IPS-15b (cell line): ENCODE measurements around the gene CHTF8.

ENCODE experiments used
- H3K27me3 ChIP-seq: one replicate; pipeline ENCODE4 v1.6.1; 2013; ENCODE audit warnings: low read length; ENCODE audit not compliant: control insufficient read depth, insufficient read depth
- H3K36me3 ChIP-seq: one replicate; pipeline ENCODE4 v1.6.1; 2013; ENCODE audit warnings: low read length; ENCODE audit not compliant: control insufficient read depth, insufficient read depth
- H3K4me1 ChIP-seq: one replicate; pipeline ENCODE4 v1.6.1; 2013; ENCODE audit warnings: mild to moderate bottlenecking, low read length; ENCODE audit not compliant: control insufficient read depth, insufficient read depth
- H3K4me3 ChIP-seq: one replicate; pipeline ENCODE4 v1.5.1; 2013; ENCODE audit warnings: low read depth, low read length
- H3K9ac ChIP-seq: one replicate; pipeline ENCODE4 v1.6.1; 2013; ENCODE audit warnings: low read depth, mild to moderate bottlenecking, low read length
- H3K9me3 ChIP-seq: one replicate; pipeline ENCODE4 v1.6.1; 2013; ENCODE audit warnings: mild to moderate bottlenecking, low read length; ENCODE audit not compliant: control insufficient read depth, insufficient read depth

The CHTF8 gene

DNA sequence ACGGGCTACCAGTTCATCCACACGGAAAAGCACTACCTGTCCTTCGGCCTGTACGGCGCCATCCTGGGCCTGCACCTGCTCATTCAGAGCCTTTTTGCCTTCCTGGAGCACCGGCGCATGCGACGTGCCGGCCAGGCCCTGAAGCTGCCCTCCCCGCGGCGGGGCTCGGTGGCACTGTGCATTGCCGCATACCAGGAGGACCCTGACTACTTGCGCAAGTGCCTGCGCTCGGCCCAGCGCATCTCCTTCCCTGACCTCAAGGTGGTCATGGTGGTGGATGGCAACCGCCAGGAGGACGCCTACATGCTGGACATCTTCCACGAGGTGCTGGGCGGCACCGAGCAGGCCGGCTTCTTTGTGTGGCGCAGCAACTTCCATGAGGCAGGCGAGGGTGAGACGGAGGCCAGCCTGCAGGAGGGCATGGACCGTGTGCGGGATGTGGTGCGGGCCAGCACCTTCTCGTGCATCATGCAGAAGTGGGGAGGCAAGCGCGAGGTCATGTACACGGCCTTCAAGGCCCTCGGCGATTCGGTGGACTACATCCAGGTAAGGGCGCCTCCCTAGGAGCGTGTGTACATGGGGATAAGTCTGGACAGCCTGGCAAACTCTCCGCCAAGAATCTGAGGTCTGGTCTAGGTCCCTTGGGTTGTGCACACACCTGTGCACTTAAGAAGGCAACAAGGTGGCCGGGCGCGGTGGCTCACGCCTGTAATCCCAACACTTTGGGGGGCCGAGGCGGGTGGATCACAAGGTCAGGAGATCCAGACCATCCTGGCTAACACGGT, 22.7 kb downstream of the CHTF8 start:
- H3K9me3 ChIP-seq = no peaks in the 10 kb centered on the region
- H3K4me3 ChIP-seq = no peak overlapping the region
- peaks cover 44% of the 10 kb centered on the region for H3K36me3 ChIP-seq
- H3K4me1 ChIP-seq = peaks cover 7% of the 10 kb centered on the region
- no peak overlapping the region for H3K9ac ChIP-seq
- no peaks in the 10 kb centered on the region for H3K27me3 ChIP-seq

DNA sequence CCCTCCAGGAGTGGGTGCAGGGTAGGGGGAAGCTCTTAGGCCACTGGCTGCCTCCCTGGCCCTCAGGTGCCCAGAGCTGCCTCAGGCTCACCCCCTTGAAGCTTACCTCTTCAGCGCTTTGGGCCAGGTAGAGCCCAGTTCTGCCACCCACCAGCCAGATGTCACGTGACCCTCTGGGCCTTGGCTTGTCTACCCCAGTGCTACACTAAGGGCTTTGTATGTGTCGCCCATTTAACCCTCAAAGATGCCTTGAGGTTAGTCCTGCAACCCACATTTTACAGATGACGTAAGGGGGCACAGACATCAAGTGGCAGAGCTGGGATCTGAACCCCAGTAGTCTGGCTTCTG, 23.5 kb downstream of the CHTF8 start:
- Histone ChIP-seq H3K4me3 (peak overlapping the region; percentile 5), H3K4me1 (peaks cover 7% of the 10 kb centered on the region), H3K9ac (peak overlapping the region; percentile 13), H3K27me3 (peaks cover under 1% of the 10 kb centered on the region), H3K36me3 (peaks cover 36% of the 10 kb centered on the region), H3K9me3 (no peaks in the 10 kb centered on the region)

DNA sequence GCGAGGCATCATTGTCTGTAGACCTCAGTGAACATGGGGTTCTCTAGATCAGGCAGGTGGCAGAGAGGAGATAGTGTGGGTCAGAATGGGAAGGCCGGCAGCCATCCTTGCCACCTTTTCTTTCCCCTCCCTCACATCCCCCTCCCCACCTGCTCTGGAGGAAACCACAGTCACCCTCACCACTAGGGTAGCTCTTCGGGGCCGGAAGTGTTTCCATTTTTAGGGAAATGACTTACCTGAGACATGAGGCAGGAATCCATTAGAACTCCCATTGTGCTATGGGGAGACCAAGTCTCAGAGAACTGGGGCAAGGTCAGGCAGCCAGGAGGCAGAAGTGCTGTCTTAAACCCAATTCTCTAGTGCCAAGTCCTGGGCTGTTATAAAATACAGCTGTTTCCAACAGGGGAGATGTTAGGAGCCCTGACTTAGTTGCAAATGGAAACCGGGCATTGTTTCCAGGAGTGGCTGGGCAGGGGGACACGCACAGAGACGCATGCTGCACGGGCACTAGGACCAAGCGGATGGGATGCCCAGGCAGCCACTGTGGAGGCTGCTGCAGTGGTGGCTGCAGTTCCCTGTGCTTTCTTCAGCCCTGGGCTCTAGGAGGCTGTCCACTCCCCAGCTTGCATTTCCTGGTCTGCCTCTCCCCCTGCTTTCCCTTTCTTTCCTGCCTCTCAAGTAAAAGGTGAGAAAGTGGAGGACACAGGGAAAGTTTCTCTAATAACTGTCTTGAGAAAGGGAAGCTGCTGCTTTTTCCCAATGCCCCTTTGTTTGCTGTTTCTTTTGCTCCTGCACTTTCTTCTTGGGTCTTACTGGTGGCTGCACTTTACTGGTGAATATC, 24.1 kb downstream of the CHTF8 start:
- peaks cover 30% of the 10 kb centered on the region for H3K36me3 ChIP-seq
- peak overlapping the region; percentile 89 for H3K4me3 ChIP-seq
- H3K4me1 ChIP-seq = peaks cover 7% of the 10 kb centered on the region
- no peaks in the 10 kb centered on the region for H3K9me3 ChIP-seq
- H3K9ac ChIP-seq = peak overlapping the region; percentile 41
- peaks cover 4% of the 10 kb centered on the region for H3K27me3 ChIP-seq

DNA sequence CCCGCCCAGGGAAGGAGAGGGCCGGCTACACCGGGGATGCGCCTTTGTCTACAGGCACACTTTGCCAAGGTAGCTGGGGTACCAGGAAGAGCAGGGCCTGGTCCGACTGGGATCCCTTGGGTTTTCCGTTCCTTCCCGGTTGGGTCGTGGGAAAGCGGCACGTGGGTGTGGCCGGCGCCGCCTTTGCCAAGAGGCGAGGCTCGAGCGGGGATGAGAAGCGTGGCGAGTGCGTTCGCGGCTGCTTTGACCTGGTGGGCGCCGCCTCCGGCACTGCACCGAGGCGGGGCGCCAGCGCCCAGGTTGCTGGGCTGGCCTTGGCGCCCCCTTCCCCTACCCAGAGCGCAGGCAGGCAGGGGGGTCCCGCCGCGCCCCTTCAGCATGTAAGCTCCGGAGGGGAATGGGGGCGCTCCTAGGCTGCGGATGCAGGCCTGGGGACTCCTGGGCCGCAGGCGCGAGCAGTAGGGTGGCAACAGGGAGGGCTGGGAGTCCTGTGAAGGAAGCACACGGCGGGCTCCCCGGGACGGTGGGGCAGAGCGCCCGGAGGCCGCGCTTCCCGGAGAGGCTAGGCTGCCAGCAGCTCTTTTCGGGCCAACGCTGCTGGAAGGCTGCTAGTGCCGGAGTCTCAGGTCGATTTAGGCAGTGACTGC, 24.9 kb downstream of the CHTF8 start:
- Histone ChIP-seq H3K4me3 (peak overlapping the region; percentile 89), H3K36me3 (peaks cover 26% of the 10 kb centered on the region), H3K4me1 (peaks cover 8% of the 10 kb centered on the region), H3K27me3 (peaks cover 4% of the 10 kb centered on the region), H3K9me3 (no peaks in the 10 kb centered on the region), H3K9ac (peak overlapping the region; percentile 41)

DNA sequence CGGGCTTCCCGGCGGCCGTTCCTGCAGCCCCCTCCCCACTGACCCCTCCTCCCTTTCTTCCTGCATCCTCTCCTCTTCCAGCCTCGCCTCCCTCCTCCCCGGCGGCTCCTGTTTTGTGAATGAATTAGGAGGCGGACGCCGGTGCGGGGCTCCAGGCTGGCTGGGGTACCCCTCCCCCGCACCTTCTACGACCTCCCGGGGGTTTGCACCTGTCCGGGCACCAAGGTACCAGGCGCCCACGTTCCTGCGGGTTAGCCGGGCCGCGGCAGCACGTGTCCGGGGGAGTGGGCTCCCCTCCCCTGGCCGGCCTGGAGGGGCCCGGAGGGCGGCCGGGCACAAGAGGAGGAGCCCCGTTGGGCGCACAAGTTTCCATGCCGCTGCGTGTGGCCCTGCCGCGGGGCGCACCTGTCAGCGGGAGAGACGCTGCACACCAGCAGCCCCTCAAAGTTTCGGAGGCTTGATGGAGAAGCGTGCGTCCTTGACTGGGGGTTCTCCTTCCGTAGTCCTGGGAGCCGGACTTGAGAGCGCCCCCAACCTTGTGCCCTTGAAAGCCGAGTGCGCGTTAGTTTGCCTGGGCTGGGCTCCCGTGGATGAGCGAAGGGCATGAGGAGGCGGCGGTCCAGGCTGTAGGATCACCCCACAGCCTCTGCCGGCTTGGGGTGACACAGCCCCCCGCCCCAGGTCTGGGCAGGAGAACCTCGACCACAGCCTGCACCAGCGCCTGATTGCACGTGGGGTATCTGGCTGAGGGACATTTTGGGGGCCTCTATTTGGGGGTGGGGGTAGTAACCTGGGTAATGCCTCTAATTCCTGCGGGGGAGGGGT, 25.7 kb downstream of the CHTF8 start:
- H3K4me1 ChIP-seq = peaks cover 13% of the 10 kb centered on the region
- peaks cover 4% of the 10 kb centered on the region for H3K27me3 ChIP-seq
- peaks cover 22% of the 10 kb centered on the region for H3K36me3 ChIP-seq
- peak overlapping the region; percentile 41 for H3K9ac ChIP-seq
- H3K9me3 ChIP-seq = no peaks in the 10 kb centered on the region
- peak overlapping the region; percentile 89 for H3K4me3 ChIP-seq

DNA sequence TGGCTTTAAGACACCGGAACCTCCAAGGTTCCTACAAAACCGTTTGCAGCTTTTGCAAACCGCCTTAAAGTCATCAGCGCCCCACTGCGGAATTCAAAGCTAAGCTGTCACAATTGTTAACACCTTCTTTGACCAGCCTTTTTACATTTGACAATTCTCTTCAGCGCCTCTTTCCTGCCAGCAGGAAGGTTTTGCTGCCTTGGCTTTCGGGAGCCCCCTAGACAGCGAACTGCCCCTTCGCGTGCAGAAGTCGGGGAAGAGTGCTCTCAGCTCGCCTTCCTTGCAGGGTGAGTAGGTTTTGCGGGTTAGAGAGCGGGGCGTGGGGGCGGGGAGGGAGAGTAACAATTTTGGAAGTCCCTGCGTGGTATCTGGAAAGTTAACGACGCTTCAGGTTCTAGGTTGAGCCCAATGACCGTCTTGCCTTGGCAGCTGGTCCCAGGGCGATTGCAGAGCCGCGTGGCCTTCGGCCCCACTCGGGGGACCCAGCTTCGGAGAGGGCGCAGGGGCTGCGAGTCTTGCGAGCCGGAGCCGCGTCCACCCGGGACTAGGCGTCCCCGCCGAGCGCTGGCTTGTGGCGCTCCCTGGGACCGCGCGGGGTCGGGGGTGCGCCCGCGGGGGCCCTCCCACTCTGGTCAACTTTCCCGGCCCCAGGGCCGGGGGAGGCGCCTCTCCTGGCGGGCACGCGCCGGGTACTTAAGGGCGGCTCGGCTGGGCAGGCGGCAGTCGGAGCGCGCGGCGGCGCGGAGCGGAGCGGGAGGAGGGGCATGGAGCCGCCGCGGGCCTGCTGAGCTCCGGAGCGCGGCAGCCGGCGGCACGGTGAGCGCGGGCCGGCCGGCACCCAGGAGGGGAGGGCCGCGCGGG, 26.7 kb downstream of the CHTF8 start, which contains the start of gene HAS3:
Gene HAS3, plus strand, starts transcription at position 153 of the 861 bp plus-strand sequence. CDS start 3,743 bp downstream, outside the sequence.
- Histone ChIP-seq H3K9me3 (no peaks in the 10 kb centered on the region), H3K4me1 (peaks cover 14% of the 10 kb centered on the region), H3K36me3 (peaks cover 16% of the 10 kb centered on the region), H3K27me3 (peaks cover 4% of the 10 kb centered on the region), H3K9ac (peak within 1 kb of the TSS; percentile 32), H3K4me3 (peak within 1 kb of the TSS; percentile 89)

DNA sequence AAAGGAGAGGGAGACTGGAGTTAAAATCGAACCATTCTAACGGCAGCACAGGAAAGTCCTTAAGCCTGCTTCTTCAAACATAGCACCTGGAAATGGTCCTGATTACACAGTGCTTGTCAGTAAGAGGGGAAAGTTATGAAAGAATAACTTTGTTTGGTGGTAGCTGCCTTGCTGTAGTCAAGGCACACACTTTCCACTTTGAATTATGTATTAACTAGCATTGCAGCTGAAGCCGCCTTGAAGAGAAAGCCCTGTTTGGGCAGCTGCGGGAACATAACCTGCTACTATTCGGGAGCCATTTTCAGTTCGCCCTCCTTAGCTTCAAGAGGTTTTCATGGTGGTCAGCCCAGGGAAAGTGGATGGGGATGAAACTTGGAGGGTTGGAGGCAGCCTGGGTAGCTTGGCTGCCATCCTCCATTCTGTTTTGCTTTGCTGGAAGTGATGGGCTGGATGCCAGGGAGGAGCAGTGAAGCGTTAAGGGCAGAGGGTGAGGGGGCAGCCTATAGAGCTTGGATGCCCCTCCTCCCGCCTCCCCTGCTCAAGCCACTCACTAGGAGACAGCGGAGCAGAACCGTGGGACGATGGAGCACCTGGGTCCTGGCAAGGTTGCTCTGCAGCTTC, 32.2 kb downstream of the CHTF8 start:
- no peak overlapping the region for H3K4me3 ChIP-seq
- no peaks in the 10 kb centered on the region for H3K36me3 ChIP-seq
- peaks cover 4% of the 10 kb centered on the region for H3K27me3 ChIP-seq
- H3K4me1 ChIP-seq = peaks cover 20% of the 10 kb centered on the region
- no peaks in the 10 kb centered on the region for H3K9me3 ChIP-seq
- no peak overlapping the region for H3K9ac ChIP-seq

DNA sequence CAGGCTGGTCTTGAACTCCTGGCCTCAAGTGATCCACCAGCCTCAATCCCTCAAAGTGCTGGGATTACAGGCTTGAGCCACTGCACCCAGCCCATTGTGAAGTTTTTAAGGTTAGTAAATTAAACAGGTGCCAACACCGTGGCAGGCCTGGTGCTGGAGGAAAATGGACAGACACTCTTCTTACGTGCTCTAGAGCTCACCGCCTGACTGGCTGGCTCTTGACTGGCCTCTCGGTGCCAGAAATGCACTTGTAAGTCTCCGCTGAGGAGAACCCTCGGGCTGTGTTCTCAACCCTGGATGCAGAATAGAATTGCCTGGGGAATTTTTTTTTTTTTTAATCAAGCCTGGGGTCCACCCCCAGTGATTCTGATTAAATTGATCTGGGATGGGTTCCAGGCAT, 37.2 kb downstream of the CHTF8 start:
- H3K9me3 ChIP-seq = no peaks in the 10 kb centered on the region
- no peaks in the 10 kb centered on the region for H3K27me3 ChIP-seq
- no peaks in the 10 kb centered on the region for H3K36me3 ChIP-seq
- H3K4me3 ChIP-seq = no peak overlapping the region
- no peak overlapping the region for H3K9ac ChIP-seq
- peaks cover 9% of the 10 kb centered on the region for H3K4me1 ChIP-seq

DNA sequence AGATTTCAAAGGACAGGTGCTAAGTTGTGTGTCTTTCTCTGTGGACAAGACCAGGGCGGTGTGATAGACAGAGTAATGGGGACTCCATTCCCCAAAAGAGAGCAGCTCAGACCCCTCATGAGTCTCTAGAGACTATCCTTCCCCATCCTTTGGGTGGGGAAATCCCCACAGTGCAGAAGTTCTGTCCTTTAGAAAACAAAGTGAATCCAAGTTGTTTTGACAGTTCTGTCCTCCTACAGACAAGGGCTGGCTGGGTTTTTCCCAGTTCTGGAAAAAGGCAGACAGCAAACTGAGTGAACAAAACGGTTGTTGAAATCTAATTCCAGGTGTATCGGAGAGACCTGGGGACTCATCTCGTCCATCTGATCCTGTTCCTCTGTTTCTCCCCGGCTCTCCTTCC, 37.9 kb downstream of the CHTF8 start:
- H3K9ac ChIP-seq = no peak overlapping the region
- H3K4me3 ChIP-seq = no peak overlapping the region
- no peaks in the 10 kb centered on the region for H3K36me3 ChIP-seq
- no peaks in the 10 kb centered on the region for H3K9me3 ChIP-seq
- H3K27me3 ChIP-seq = no peaks in the 10 kb centered on the region
- H3K4me1 ChIP-seq = peaks cover 8% of the 10 kb centered on the region

DNA sequence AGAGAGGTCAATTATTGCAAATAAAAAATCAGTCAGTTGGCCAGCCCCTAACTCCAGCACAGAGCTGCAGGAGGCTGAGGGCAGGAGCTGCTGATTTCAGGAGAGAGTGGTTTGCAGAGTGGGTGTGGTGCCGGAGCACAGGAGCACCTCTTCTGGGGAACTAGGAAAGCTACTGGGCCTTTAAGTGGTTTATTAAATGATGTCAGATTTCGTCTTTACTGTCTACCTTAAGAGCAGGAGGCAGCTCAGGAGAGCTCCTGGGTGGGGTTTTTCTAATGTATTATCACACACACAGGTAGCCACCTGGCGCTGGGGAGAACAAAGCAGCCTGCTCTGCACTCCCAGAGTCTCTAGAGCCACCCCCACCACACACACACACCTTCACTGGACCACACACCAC, 38.4 kb downstream of the CHTF8 start:
- no peaks in the 10 kb centered on the region for H3K9me3 ChIP-seq
- H3K27me3 ChIP-seq = no peaks in the 10 kb centered on the region
- H3K4me1 ChIP-seq = peaks cover 14% of the 10 kb centered on the region
- H3K9ac ChIP-seq = no peak overlapping the region
- H3K4me3 ChIP-seq = no peak overlapping the region
- no peaks in the 10 kb centered on the region for H3K36me3 ChIP-seq
